ENCODE data around the gene NRF1.

DNA sequence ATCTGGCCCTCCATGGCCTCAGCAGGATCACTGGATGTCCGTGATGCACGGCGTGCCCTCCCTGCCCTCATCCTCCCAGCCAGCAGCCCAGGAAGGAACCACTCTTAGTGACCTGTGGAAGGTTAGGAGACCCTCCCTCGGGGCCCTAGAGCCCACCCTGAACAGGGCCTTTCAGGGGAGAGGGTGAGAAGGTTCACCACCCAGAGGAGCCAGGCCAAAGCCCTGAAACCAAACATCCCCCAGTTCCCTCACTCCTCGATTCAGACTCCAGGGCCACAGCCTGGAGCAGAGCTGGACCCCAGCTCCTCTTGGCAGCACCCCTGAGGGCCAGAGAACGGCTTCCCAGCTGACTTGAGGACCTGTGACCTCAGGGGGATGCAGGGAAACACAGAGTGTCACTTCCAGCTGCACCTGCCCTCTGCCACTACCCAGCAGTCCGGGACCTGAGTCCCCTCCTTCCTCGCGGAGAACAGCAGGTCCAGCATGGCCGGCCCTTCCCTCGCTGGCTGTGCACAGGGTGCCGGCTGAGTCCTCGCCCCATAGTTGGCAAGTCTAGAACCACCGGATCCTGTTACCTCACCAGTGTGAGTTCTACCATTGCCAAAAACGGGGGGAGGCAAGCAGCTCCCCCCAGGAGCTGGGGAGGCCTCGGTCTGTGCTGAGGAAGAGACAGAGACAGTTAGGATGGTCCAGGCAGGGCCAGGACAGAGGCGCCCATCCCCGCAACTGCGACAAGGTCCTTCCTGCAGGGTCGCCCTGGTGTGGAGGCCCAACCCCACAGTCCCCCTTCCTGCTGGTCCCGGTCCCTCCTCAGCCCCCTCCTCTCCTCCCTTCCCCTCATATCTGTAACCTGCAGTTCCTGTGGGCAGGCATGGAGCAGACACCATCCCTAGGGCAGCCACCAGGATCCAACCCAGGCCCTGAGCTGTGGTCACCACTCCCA is 158.6 kb downstream of the NRF1 start:
- TF ChIP-seq, protein P1, sequence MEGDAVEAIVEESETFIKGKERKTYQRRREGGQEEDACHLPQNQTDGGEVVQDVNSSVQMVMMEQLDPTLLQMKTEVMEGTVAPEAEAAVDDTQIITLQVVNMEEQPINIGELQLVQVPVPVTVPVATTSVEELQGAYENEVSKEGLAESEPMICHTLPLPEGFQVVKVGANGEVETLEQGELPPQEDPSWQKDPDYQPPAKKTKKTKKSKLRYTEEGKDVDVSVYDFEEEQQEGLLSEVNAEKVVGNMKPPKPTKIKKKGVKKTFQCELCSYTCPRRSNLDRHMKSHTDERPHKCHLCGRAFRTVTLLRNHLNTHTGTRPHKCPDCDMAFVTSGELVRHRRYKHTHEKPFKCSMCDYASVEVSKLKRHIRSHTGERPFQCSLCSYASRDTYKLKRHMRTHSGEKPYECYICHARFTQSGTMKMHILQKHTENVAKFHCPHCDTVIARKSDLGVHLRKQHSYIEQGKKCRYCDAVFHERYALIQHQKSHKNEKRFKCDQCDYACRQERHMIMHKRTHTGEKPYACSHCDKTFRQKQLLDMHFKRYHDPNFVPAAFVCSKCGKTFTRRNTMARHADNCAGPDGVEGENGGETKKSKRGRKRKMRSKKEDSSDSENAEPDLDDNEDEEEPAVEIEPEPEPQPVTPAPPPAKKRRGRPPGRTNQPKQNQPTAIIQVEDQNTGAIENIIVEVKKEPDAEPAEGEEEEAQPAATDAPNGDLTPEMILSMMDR (IDR thresholded peaks at IDR 0.05): no peak
- TF ChIP-seq SIN3A (IDR thresholded peaks at IDR 0.05; ENCODE audit: borderline replicate concordance, insufficient read depth, low read depth, low read length) (no peak), POLR2AphosphoS5 (IDR thresholded peaks at IDR 0.05; ENCODE audit: low read depth, low read length) (no peak)
- TF ChIP-seq, protein P2, sequence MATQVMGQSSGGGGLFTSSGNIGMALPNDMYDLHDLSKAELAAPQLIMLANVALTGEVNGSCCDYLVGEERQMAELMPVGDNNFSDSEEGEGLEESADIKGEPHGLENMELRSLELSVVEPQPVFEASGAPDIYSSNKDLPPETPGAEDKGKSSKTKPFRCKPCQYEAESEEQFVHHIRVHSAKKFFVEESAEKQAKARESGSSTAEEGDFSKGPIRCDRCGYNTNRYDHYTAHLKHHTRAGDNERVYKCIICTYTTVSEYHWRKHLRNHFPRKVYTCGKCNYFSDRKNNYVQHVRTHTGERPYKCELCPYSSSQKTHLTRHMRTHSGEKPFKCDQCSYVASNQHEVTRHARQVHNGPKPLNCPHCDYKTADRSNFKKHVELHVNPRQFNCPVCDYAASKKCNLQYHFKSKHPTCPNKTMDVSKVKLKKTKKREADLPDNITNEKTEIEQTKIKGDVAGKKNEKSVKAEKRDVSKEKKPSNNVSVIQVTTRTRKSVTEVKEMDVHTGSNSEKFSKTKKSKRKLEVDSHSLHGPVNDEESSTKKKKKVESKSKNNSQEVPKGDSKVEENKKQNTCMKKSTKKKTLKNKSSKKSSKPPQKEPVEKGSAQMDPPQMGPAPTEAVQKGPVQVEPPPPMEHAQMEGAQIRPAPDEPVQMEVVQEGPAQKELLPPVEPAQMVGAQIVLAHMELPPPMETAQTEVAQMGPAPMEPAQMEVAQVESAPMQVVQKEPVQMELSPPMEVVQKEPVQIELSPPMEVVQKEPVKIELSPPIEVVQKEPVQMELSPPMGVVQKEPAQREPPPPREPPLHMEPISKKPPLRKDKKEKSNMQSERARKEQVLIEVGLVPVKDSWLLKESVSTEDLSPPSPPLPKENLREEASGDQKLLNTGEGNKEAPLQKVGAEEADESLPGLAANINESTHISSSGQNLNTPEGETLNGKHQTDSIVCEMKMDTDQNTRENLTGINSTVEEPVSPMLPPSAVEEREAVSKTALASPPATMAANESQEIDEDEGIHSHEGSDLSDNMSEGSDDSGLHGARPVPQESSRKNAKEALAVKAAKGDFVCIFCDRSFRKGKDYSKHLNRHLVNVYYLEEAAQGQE (IDR thresholded peaks at IDR 0.05; ENCODE audit: insufficient read depth in 1 of 2, low read depth in 2 of 2, low read length in 1 of 2): no peak
